CD4-positive, alpha-beta T cell (primary cell): Measurements from ENCODE around the gene LRSAM1. TPM values are rescaled to one million over a fixed set of nuclear protein-coding genes. Genes with fewer than 3 reads are reported as not detected.

Source experiments
- ATAC-seq: fragments of 200-7000 bp; cut with Tn5 transposase; one replicate; pipeline ENCODE4 v1.10.0; 2022; ENCODE audit warnings: mild to moderate bottlenecking; ENCODE audit not compliant: poor library complexity
- CTCF ChIA-PET: fragments of 350-600 bp; sonication (Branson Sonifier 250); formaldehyde crosslinking; loops from one replicate; lab custom pipeline; 2021; ENCODE audit warnings: antibody characterized with exemption, inconsistent platforms; lab: Charles Lee
- POLR2A ChIA-PET: fragments of 350-600 bp; sonication (Branson Sonifier 250); formaldehyde crosslinking; loops from one replicate; lab custom pipeline; 2021; ENCODE audit warnings: antibody characterized with exemption, inconsistent platforms; lab: Charles Lee
- DNase-seq, 14 experiments: peaks; one replicate each; pipeline ENCODE4 v3.0.0-alpha.2; 2013 to 2020; ENCODE audit warnings: mixed read lengths in 2 of 14
- H3K27ac ChIP-seq, 2 donors: one replicate each; pipeline versions ENCODE4 v1.5.1 to v1.7.0; 2013; ENCODE audit warnings: low read length in 2 of 2, low read depth in 1 of 2, mild to moderate bottlenecking in 1 of 2
- H3K27me3 ChIP-seq, 2 experiments: 1 replicate in 1 of 2; 2 replicates in 1 of 2; pipeline versions ENCODE4 v1.6.1 to v1.7.0; 2013; ENCODE audit warnings: low read length in 2 of 2, control low read depth in 1 of 2, mild to moderate bottlenecking in 1 of 2, moderate library complexity in 1 of 2; ENCODE audit not compliant: insufficient read depth in 2 of 2, control insufficient read depth in 1 of 2
- H3K36me3 ChIP-seq: one replicate; pipeline ENCODE4 v1.6.1; 2013; ENCODE audit warnings: low read length, control low read depth; ENCODE audit not compliant: insufficient read depth
- H3K4me1 ChIP-seq: one replicate; pipeline ENCODE4 v1.6.1; 2013; ENCODE audit warnings: low read length, control low read depth; ENCODE audit not compliant: insufficient read depth
- H3K4me3 ChIP-seq: one replicate; pipeline ENCODE4 v1.5.1; 2013; ENCODE audit warnings: mild to moderate bottlenecking, low read length, moderate library complexity
- H3K9me3 ChIP-seq, 2 experiments: 1 replicate in 1 of 2; 2 replicates in 1 of 2; pipeline versions ENCODE4 v1.6.1 to v1.7.0; 2013; ENCODE audit warnings: low read length in 2 of 2, mild to moderate bottlenecking in 2 of 2, control low read depth in 1 of 2, moderate library complexity in 1 of 2; ENCODE audit not compliant: control insufficient read depth in 1 of 2, insufficient read depth in 1 of 2
- H3K27ac Mint-ChIP-seq: one replicate; pipeline ENCODE4 v1.8.0; 2020; ENCODE audit warnings: mixed read lengths
- H3K27me3 Mint-ChIP-seq: one replicate; pipeline ENCODE4 v1.8.0; 2021; ENCODE audit warnings: mixed read lengths
- H3K36me3 Mint-ChIP-seq: one replicate; pipeline ENCODE4 v1.8.0; 2021; ENCODE audit warnings: low read depth, mixed read lengths
- H3K4me1 Mint-ChIP-seq: one replicate; pipeline ENCODE4 v1.8.0; 2021; ENCODE audit warnings: low read depth, mixed read lengths
- H3K4me3 Mint-ChIP-seq: one replicate; pipeline ENCODE4 v1.8.0; 2020; ENCODE audit warnings: mild to moderate bottlenecking, mixed read lengths
- H3K9me3 Mint-ChIP-seq: one replicate; pipeline ENCODE4 v1.8.0; 2020; ENCODE audit warnings: mixed read lengths
- intact Hi-C, 2 experiments: fragments of 100-400 bp; cut with DNase I in 1 of 2; cut with micrococcal nuclease in 1 of 2; formaldehyde crosslinking; loops; one replicate each; pipeline versions ENCODE4 v1.15.1 to v1.9.0; 2023 to 2025; cut with DNase I, micrococcal nuclease
- total RNA-seq, 174 experiments: library from RNA in 2 of 174; stranded (reverse) in 2 of 174; gene quantifications; one replicate each; pipeline ENCODE4 v1.2.3 and lab custom pipeline; 2021 to 2026
- TF ChIP-seq, protein P1 (sequence below): fragments of 200-600 bp; IDR thresholded peaks from one replicate; pipeline ENCODE4 v1.8.0; 2022; ENCODE audit warnings: antibody characterized with exemption, mild to moderate bottlenecking

LRSAM1 gene
- total RNA-seq, 2 experiments from 2014 or later: 11.4 to 16.0 TPM

DNA sequence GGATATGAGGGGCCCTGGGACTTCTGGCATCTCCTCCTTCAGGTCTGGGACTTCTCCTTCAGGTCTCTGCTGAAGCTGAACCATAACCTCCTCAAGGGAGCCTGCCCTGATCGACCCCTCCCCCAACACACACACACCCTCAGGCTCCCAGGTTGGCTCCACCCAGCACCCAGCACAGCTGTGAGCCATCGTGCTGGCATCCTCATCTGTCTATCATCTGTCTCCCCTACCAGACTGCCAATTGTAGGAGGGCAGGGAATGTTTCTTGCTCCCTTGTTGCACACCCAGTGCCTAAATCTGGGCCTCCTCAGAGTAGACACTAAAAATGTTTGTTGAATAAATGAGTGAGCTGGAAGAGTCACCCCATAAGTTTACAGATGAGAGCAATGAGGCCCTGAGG lies 71.4 kb downstream of the LRSAM1 start:
- no peak for ATAC-seq
- POLR2A ChIA-PET: no interaction called here
- Histone ChIP-seq H3K27ac (no peak overlapping the region), H3K4me3 (no peak overlapping the region), H3K9me3 (peaks cover 14 to 38% of the 10 kb centered on the region in 2 experiments), H3K4me1 (peaks cover 8% of the 10 kb centered on the region), H3K36me3 (peaks cover 21% of the 10 kb centered on the region), H3K27me3 (no peaks in the 10 kb centered on the region)
- Mint-ChIP-seq H3K9me3 (no peaks in the 10 kb centered on the region), H3K4me1 (no peaks in the 10 kb centered on the region), H3K27me3 (no peaks in the 10 kb centered on the region), H3K4me3 (no peak overlapping the region), H3K36me3 (peaks cover 18% of the 10 kb centered on the region), H3K27ac (no peak overlapping the region)
- no peak for DNase-seq
- TF ChIP-seq, protein P1, sequence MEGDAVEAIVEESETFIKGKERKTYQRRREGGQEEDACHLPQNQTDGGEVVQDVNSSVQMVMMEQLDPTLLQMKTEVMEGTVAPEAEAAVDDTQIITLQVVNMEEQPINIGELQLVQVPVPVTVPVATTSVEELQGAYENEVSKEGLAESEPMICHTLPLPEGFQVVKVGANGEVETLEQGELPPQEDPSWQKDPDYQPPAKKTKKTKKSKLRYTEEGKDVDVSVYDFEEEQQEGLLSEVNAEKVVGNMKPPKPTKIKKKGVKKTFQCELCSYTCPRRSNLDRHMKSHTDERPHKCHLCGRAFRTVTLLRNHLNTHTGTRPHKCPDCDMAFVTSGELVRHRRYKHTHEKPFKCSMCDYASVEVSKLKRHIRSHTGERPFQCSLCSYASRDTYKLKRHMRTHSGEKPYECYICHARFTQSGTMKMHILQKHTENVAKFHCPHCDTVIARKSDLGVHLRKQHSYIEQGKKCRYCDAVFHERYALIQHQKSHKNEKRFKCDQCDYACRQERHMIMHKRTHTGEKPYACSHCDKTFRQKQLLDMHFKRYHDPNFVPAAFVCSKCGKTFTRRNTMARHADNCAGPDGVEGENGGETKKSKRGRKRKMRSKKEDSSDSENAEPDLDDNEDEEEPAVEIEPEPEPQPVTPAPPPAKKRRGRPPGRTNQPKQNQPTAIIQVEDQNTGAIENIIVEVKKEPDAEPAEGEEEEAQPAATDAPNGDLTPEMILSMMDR: no peak
- CTCF ChIA-PET: no interaction called here
- intact Hi-C loops: no loop called here

DNA sequence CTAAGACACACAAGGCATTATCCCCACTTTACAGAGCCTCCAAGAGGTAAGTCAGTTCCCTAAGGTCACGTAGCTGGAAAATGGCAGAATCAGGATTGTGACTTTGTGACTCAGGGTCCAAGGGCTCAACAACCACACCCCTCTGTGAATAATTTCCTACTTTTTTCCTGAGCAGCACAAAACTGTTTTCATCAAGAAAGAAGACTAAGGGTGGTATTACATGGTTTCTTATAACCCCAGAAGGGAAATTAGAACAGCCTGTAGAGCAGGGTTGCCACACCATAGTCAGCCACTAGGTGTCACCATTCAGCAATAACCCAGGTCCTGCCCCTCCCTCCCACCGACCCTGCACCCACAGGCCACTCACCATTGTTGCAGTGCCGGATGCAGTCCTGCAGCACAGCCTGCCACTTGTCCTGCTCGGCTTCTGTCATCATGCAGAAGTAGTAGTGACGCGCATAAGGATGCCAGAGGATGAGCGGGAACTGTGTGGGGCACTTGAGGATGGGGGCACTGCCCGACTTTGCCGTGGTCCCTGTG lies 72.1 kb downstream of the LRSAM1 start:
- H3K27ac Mint-ChIP-seq: no peak overlapping the region
- H3K9me3 Mint-ChIP-seq: no peaks in the 10 kb centered on the region
- POLR2A ChIA-PET: no interaction called here
- Histone ChIP-seq H3K36me3 (peaks cover 21% of the 10 kb centered on the region), H3K27me3 (no peaks in the 10 kb centered on the region), H3K4me3 (no peak overlapping the region), H3K27ac (no peak overlapping the region), H3K9me3 (peaks cover 14 to 38% of the 10 kb centered on the region in 2 experiments), H3K4me1 (peaks cover 8% of the 10 kb centered on the region)
- DNase-seq (peak in 7 of 14 experiments; percentile 4 to 52 (median 16)), ATAC-seq (no peak)
- H3K4me3 Mint-ChIP-seq: no peak overlapping the region
- intact Hi-C loops: no loop called here
- TF ChIP-seq, protein P1: no peak
- CTCF ChIA-PET: no interaction called here
- H3K4me1 Mint-ChIP-seq: no peaks in the 10 kb centered on the region
- no peaks in the 10 kb centered on the region for H3K27me3 Mint-ChIP-seq
- peaks cover 18% of the 10 kb centered on the region for H3K36me3 Mint-ChIP-seq

DNA sequence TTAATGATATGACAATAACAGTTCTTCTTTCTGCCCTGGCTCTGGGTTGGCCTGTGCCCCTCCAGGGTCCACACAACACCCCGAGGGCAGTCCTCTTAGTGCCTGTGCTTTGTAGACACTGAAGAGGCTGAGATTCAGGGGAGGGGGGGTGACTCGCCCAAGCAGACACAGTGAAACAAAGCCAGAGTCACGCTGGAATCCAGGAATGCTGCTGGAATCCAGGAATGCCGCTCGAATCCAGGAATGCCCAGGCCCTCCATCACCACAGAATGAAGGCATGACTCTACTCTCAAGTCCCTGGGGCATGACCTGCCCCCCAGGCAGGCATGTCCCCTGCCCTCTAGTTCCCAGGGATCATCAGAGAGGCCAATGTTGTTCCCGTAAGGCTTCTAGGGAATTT lies 73.1 kb downstream of the LRSAM1 start:
- no peaks in the 10 kb centered on the region for H3K27me3 Mint-ChIP-seq
- no peak for ATAC-seq
- Histone ChIP-seq H3K4me3 (no peak overlapping the region), H3K9me3 (peaks cover 14 to 38% of the 10 kb centered on the region in 2 experiments), H3K4me1 (peaks cover 6% of the 10 kb centered on the region), H3K27me3 (no peaks in the 10 kb centered on the region), H3K36me3 (peaks cover 21% of the 10 kb centered on the region), H3K27ac (no peak overlapping the region)
- H3K4me3 Mint-ChIP-seq: no peak overlapping the region
- no peaks in the 10 kb centered on the region for H3K9me3 Mint-ChIP-seq
- ChIA-PET CTCF (interaction anchor here (1.1 kb wide), 1 partner anchor 210 kb away, joined by 4 read pairs; the partner anchor contains the start of gene TOR2A), POLR2A (no interaction called here)
- DNase-seq: no peak
- H3K27ac Mint-ChIP-seq: no peak overlapping the region
- TF ChIP-seq, protein P1: no peak
- no peaks in the 10 kb centered on the region for H3K4me1 Mint-ChIP-seq
- H3K36me3 Mint-ChIP-seq: peaks cover 18% of the 10 kb centered on the region
- intact Hi-C loops: no loop called here
